Measurements from ENCODE around the gene QRICH2.
"Not testable (repeated sequence)": the region's sequence is repeated elsewhere in the genome, so short reads cannot be mapped to it uniquely, and the experiment has no call there.

Gene QRICH2

GRCh38 chr17:76246080-76247066 lies 61.7 kb downstream of the QRICH2 start:
- DNase-seq = peak; percentile 99

GRCh38 chr17:76244721-76245120 lies 63.4 kb downstream of the QRICH2 start:
- not testable (repeated sequence) for DNase-seq

- peak in 1 of 2 experiments; percentile 8 for DNase-seq
Measured at GRCh38 chr17:76243826-76244679, 64.0 kb downstream of the QRICH2 start.

GRCh38 chr17:76241691-76242255 lies 66.3 kb downstream of the QRICH2 start:
- no peak for DNase-seq

GRCh38 chr17:76241204-76241538 lies 66.9 kb downstream of the QRICH2 start:
- DNase-seq = no peak

GRCh38 chr17:76240461-76241203 lies 67.4 kb downstream of the QRICH2 start, which contains the start of gene RNF157:
RNF157 (minus strand) TSS chr17:76240493; CDS start chr17:76240240, 253 bp downstream.
- no peak for DNase-seq

GRCh38 chr17:76239538-76240274 lies 68.4 kb downstream of the QRICH2 start:
- DNase-seq = no peak

GRCh38 chr17:76238847-76239537 lies 69.1 kb downstream of the QRICH2 start:
- no peak for DNase-seq

- no peak for DNase-seq
Measured at GRCh38 chr17:76237859-76238313, 70.2 kb downstream of the QRICH2 start.

GRCh38 chr17:76236603-76237002 lies 71.5 kb downstream of the QRICH2 start:
- no peak for DNase-seq

GRCh38 chr17:76235883-76236282 lies 72.2 kb downstream of the QRICH2 start:
- DNase-seq = no peak

- no peak for DNase-seq
Measured at GRCh38 chr17:76234354-76234679, 73.8 kb downstream of the QRICH2 start.

- DNase-seq = no peak
Measured at GRCh38 chr17:76233588-76234353, 74.3 kb downstream of the QRICH2 start.

- no peak for DNase-seq
Measured at GRCh38 chr17:76232342-76232741, 75.7 kb downstream of the QRICH2 start.

GRCh38 chr17:76226749-76227148 lies 81.3 kb downstream of the QRICH2 start:
- DNase-seq = not testable (repeated sequence)

GRCh38 chr17:76225373-76226086 lies 82.5 kb downstream of the QRICH2 start:
- not testable (repeated sequence) for DNase-seq
